ENCODE measurements around the gene ZNF362. TPM values are rescaled to one million over a fixed set of nuclear protein-coding genes. Genes with fewer than 3 reads are reported as not detected.
A peak's percentile ranks its signal among the peaks of the same experiment; 100 is the strongest.

The ZNF362 gene
- total RNA-seq, 1 experiment from 2014 or later: 29.5 TPM

DNA sequence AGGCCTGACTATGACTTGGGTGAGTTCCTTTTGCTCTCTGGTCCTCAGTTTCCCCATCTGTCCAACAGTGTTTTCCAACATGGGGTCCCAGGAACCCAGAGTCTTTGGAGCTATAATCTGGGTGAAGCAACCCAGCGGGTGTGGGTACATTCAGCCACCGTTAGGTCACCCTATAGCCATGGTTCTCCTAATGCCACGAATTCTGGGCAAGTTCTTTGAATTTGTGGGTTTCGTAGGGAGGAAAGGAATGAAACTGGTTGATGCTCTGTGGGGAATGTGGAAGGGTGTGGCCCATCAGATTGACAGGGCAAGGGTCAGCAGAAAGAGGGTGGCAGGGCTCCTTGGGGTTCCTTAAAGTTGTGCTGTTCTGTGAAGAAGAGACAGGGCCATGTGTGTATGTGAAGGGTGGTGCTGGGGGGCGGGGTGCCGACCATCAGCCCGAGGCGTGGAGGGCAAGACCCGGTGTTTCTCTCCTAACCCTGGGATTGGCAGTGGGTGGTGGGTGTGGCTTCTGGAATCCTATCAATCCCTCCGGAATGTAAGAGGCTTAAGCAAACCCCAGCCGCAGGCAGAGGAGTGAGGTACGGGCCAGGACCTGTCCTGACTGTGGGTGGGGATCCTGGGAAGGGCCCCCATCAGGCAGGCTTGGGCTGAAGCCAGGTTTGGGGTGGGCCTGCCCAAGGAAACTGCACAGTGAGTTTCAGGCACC lies 35.5 kb upstream of the ZNF362 start:
- CTCF ChIA-PET: interaction anchor here (0.5 to 1.3 kb wide), 2 partner anchors 9 to 75 kb away, joined by 3 to 4 read pairs; no protein-coding TSS in a partner anchor
- TF ChIP-seq, protein P1, sequence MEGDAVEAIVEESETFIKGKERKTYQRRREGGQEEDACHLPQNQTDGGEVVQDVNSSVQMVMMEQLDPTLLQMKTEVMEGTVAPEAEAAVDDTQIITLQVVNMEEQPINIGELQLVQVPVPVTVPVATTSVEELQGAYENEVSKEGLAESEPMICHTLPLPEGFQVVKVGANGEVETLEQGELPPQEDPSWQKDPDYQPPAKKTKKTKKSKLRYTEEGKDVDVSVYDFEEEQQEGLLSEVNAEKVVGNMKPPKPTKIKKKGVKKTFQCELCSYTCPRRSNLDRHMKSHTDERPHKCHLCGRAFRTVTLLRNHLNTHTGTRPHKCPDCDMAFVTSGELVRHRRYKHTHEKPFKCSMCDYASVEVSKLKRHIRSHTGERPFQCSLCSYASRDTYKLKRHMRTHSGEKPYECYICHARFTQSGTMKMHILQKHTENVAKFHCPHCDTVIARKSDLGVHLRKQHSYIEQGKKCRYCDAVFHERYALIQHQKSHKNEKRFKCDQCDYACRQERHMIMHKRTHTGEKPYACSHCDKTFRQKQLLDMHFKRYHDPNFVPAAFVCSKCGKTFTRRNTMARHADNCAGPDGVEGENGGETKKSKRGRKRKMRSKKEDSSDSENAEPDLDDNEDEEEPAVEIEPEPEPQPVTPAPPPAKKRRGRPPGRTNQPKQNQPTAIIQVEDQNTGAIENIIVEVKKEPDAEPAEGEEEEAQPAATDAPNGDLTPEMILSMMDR (IDR thresholded peaks at IDR 0.05; ENCODE audit: unreplicated experiment): no peak
- Mint-ChIP-seq H3K27ac (ENCODE audit: unreplicated experiment) (peak overlapping the region; percentile 83), H3K9me3 (ENCODE audit: low read depth, unreplicated experiment) (peaks cover 3% of the 10 kb centered on the region), H3K4me1 (ENCODE audit: low read depth, unreplicated experiment) (peaks cover 34% of the 10 kb centered on the region), H3K4me3 (ENCODE audit: low read depth, unreplicated experiment) (no peak overlapping the region), H3K27me3 (ENCODE audit: unreplicated experiment) (no peaks in the 10 kb centered on the region), H3K36me3 (ENCODE audit: insufficient read depth, unreplicated experiment) (peaks cover 16% of the 10 kb centered on the region)
- BruUV-seq (replicated peaks): no TSS peak
- intact Hi-C loops (cut with micrococcal nuclease; ENCODE audit: unreplicated experiment): loop anchor here (5.0 kb wide), 1 partner anchor 146 kb away; no protein-coding TSS in a partner anchor
- DNase-seq: peak; percentile 58

DNA sequence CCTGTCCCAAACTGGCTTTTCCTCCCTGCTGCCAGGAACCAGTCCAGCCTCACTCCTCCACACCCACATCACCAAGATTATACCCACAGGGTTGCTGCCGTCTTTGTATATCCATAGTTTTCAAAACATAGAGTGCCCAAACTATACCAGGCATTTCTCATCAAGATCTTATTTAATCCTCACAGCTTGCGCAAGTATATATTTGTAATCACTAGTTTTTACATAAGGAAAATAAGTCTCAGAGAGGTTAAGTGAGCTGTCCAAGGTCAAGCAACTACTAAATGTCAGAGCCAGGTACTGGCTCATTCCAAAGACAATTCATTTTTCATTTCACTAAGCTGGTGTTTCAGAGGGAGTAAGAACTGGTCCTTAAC lies 34.9 kb upstream of the ZNF362 start:
- intact Hi-C loops (cut with micrococcal nuclease; ENCODE audit: unreplicated experiment): loop anchor here (5.0 kb wide), 1 partner anchor 146 kb away; no protein-coding TSS in a partner anchor
- H3K27ac Mint-ChIP-seq (ENCODE audit: unreplicated experiment): no peak overlapping the region
- DNase-seq: no peak
- H3K4me1 Mint-ChIP-seq (ENCODE audit: low read depth, unreplicated experiment): peaks cover 34% of the 10 kb centered on the region
- H3K36me3 Mint-ChIP-seq (ENCODE audit: insufficient read depth, unreplicated experiment): peaks cover 16% of the 10 kb centered on the region
- no peak overlapping the region for H3K4me3 Mint-ChIP-seq (ENCODE audit: low read depth, unreplicated experiment)
- H3K27me3 Mint-ChIP-seq (ENCODE audit: unreplicated experiment): no peaks in the 10 kb centered on the region
- CTCF ChIA-PET: no interaction called here
- H3K9me3 Mint-ChIP-seq (ENCODE audit: low read depth, unreplicated experiment): peaks cover 3% of the 10 kb centered on the region
- no TSS peak for BruUV-seq (replicated peaks)
- TF ChIP-seq, protein P1 (IDR thresholded peaks at IDR 0.05; ENCODE audit: unreplicated experiment): no peak

DNA sequence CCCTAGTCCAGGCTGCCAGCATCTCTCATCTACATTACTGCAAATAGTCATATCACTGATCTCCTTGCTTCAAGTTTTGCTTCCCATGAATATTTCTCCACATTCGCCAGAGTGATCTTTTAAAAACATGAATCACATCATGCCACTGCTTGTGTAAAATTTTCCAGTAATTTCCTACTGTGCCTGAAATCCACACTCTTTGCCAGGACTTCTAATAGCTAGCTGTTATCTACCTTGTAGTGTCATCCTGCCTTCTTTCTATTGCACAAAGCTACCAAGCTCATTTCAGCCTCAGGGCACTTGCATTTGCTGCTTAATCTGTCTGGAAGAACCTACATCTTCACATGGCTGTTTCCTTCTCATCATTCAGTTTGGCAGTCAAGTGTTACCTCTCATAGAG lies 33.9 kb upstream of the ZNF362 start:
- CTCF ChIA-PET: no interaction called here
- BruUV-seq (replicated peaks): no TSS peak
- Mint-ChIP-seq H3K4me3 (ENCODE audit: low read depth, unreplicated experiment) (no peak overlapping the region), H3K9me3 (ENCODE audit: low read depth, unreplicated experiment) (peaks cover 3% of the 10 kb centered on the region), H3K4me1 (ENCODE audit: low read depth, unreplicated experiment) (peaks cover 34% of the 10 kb centered on the region), H3K27me3 (ENCODE audit: unreplicated experiment) (no peaks in the 10 kb centered on the region), H3K36me3 (ENCODE audit: insufficient read depth, unreplicated experiment) (peaks cover 16% of the 10 kb centered on the region), H3K27ac (ENCODE audit: unreplicated experiment) (no peak overlapping the region)
- DNase-seq: no peak
- intact Hi-C loops (cut with micrococcal nuclease; ENCODE audit: unreplicated experiment): loop anchor here (5.0 kb wide), 1 partner anchor 145 kb away; no protein-coding TSS in a partner anchor
- TF ChIP-seq, protein P1 (IDR thresholded peaks at IDR 0.05; ENCODE audit: unreplicated experiment): no peak

DNA sequence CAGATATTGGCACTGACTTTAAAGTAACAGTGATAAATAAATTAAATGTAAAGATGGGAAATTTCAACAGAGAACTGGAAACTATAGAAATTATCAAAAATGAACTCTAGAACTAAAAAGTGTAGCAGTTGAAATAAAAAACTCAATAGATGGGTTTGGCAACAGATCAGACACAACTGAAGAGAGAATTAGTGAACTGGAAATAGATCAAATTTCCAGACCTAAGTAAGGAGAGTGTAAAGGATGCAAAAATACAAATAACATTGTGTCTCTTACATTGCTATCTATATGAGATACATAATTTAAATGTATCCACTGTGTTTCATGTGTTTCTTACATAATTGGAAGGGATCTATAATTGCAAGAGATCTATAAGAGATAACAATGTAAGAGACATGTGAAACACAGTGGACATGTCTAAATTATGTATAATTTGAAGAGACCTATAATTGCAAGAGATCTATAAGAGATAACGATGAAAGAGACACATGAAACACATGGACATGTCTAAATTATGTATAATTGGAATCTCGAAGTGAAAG lies 32.1 kb upstream of the ZNF362 start:
- peaks cover 8% of the 10 kb centered on the region for H3K36me3 Mint-ChIP-seq (ENCODE audit: insufficient read depth, unreplicated experiment)
- H3K9me3 Mint-ChIP-seq (ENCODE audit: low read depth, unreplicated experiment): peaks cover 3% of the 10 kb centered on the region
- DNase-seq: no peak
- TF ChIP-seq, protein P1 (IDR thresholded peaks at IDR 0.05; ENCODE audit: unreplicated experiment): no peak
- H3K27ac Mint-ChIP-seq (ENCODE audit: unreplicated experiment): no peak overlapping the region
- CTCF ChIA-PET: no interaction called here
- intact Hi-C loops (cut with micrococcal nuclease; ENCODE audit: unreplicated experiment): loop anchor here (5.0 kb wide), 1 partner anchor 143 kb away; no protein-coding TSS in a partner anchor
- H3K27me3 Mint-ChIP-seq (ENCODE audit: unreplicated experiment): peaks cover 18% of the 10 kb centered on the region
- BruUV-seq (replicated peaks): no TSS peak
- H3K4me1 Mint-ChIP-seq (ENCODE audit: low read depth, unreplicated experiment): peaks cover 30% of the 10 kb centered on the region
- H3K4me3 Mint-ChIP-seq (ENCODE audit: low read depth, unreplicated experiment): no peak overlapping the region
